ENCODE measurements around the gene C11orf52.
"Not testable (repeated sequence)": the region's sequence is repeated elsewhere in the genome, so short reads cannot be mapped to it uniquely, and the experiment has no call there.

The C11orf52 gene

GRCh38 chr11:111918390-111919256 lies at the start of gene C11orf52:
TSS of gene C11orf52 (plus strand) at chr11:111918913. CDS start at chr11:111918973, 60 bp downstream.
- H3K4me3 ChIP-seq (ENCODE audit: low read depth, low read length): no peak within 1 kb of the TSS

GRCh38 chr11:111870113-111870512 lies 48.6 kb upstream of the C11orf52 start:
- H3K4me3 ChIP-seq (ENCODE audit: low read depth, low read length): no peak overlapping the region

GRCh38 chr11:111870522-111870885 lies 48.2 kb upstream of the C11orf52 start:
- H3K4me3 ChIP-seq (ENCODE audit: low read depth, low read length): peak overlapping the region; percentile 69

- peak within 1 kb of the TSS; percentile 69 for H3K4me3 ChIP-seq (ENCODE audit: low read depth, low read length)
Measured at GRCh38 chr11:111870886-111871692, 47.6 kb upstream of the C11orf52 start, which contains the start of gene ALG9. TSS of gene ALG9 (minus strand) at chr11:111871581. CDS start at chr11:111871482, 99 bp downstream.

- peak overlapping the region; percentile 69 for H3K4me3 ChIP-seq (ENCODE audit: low read depth, low read length)
Measured at GRCh38 chr11:111871693-111872161, 47.0 kb upstream of the C11orf52 start.

- peak overlapping the region; percentile 91 for H3K4me3 ChIP-seq (ENCODE audit: low read depth, low read length)
Measured at GRCh38 chr11:111878385-111878848, 40.3 kb upstream of the C11orf52 start.

GRCh38 chr11:111878849-111879636 lies 39.7 kb upstream of the C11orf52 start, which contains the start of the genes CFAP68 and FDXACB1:
TSS of gene CFAP68 (plus strand) at chr11:111879541. CDS start at chr11:111879561, 20 bp downstream.
TSS of gene FDXACB1 (minus strand) at chr11:111879165. CDS start at chr11:111879132, 33 bp downstream.
- peak within 1 kb of the TSS; percentile 91 for H3K4me3 ChIP-seq (ENCODE audit: low read depth, low read length)

- H3K4me3 ChIP-seq (ENCODE audit: low read depth, low read length): peak overlapping the region; percentile 91
Measured at GRCh38 chr11:111879637-111879960, 39.1 kb upstream of the C11orf52 start.

- no peak overlapping the region for H3K4me3 ChIP-seq (ENCODE audit: low read depth, low read length)
Measured at GRCh38 chr11:111882202-111882601, 36.5 kb upstream of the C11orf52 start.

GRCh38 chr11:111885053-111885452 lies 33.7 kb upstream of the C11orf52 start:
- not testable (repeated sequence) for H3K4me3 ChIP-seq (ENCODE audit: low read depth, low read length)

- H3K4me3 ChIP-seq (ENCODE audit: low read depth, low read length): no peak overlapping the region
Measured at GRCh38 chr11:111886032-111886431, 32.7 kb upstream of the C11orf52 start.

- no peak overlapping the region for H3K4me3 ChIP-seq (ENCODE audit: low read depth, low read length)
Measured at GRCh38 chr11:111886844-111887243, 31.9 kb upstream of the C11orf52 start.

GRCh38 chr11:111905411-111905810 lies 13.3 kb upstream of the C11orf52 start:
- H3K4me3 ChIP-seq (ENCODE audit: low read depth, low read length): no peak overlapping the region

- no peak overlapping the region for H3K4me3 ChIP-seq (ENCODE audit: low read depth, low read length)
Measured at GRCh38 chr11:111906680-111907079, 12.0 kb upstream of the C11orf52 start.

GRCh38 chr11:111908639-111909305 lies 9.9 kb upstream of the C11orf52 start:
- H3K4me3 ChIP-seq (ENCODE audit: low read depth, low read length): no peak overlapping the region

- H3K4me3 ChIP-seq (ENCODE audit: low read depth, low read length): no peak overlapping the region
Measured at GRCh38 chr11:111909378-111909777, 9.3 kb upstream of the C11orf52 start.

GRCh38 chr11:111910676-111911562 lies 7.8 kb upstream of the C11orf52 start:
- no peak overlapping the region for H3K4me3 ChIP-seq (ENCODE audit: low read depth, low read length)

GRCh38 chr11:111911563-111912401 lies 6.9 kb upstream of the C11orf52 start, which contains the start of gene CRYAB:
TSS of gene CRYAB (minus strand) at chr11:111911770. CDS start at chr11:111911724, 46 bp downstream.
- H3K4me3 ChIP-seq (ENCODE audit: low read depth, low read length): no peak within 1 kb of the TSS
